Neuron (in vitro differentiated cells): ENCODE data around the gene ONECUT2.
"Not testable (repeated sequence)": the region's sequence is repeated elsewhere in the genome, so short reads cannot be mapped to it uniquely, and the experiment has no call there.

Source experiments
- H2AFZ ChIP-seq: one replicate; pipeline ENCODE4 v1.6.1; 2013; ENCODE audit warnings: low read depth, mild to moderate bottlenecking, inconsistent platforms, low read length, moderate library complexity
- H3K27me3 ChIP-seq: one replicate; pipeline ENCODE4 v1.6.1; 2013; ENCODE audit warnings: low read length; ENCODE audit not compliant: insufficient read depth
- H3K36me3 ChIP-seq: one replicate; pipeline ENCODE4 v1.6.1; 2013; ENCODE audit warnings: low read length; ENCODE audit not compliant: insufficient read depth
- H3K4me1 ChIP-seq: one replicate; pipeline ENCODE4 v1.6.1; 2013; ENCODE audit warnings: low read length; ENCODE audit not compliant: insufficient read depth
- H3K4me3 ChIP-seq: 2 replicates; pipeline ENCODE4 v1.5.1; 2013; ENCODE audit warnings: mild to moderate bottlenecking, low read length, moderate library complexity
- H3K9me3 ChIP-seq: one replicate; pipeline ENCODE4 v1.6.1; 2013; ENCODE audit warnings: low read length

Gene ONECUT2

DNA sequence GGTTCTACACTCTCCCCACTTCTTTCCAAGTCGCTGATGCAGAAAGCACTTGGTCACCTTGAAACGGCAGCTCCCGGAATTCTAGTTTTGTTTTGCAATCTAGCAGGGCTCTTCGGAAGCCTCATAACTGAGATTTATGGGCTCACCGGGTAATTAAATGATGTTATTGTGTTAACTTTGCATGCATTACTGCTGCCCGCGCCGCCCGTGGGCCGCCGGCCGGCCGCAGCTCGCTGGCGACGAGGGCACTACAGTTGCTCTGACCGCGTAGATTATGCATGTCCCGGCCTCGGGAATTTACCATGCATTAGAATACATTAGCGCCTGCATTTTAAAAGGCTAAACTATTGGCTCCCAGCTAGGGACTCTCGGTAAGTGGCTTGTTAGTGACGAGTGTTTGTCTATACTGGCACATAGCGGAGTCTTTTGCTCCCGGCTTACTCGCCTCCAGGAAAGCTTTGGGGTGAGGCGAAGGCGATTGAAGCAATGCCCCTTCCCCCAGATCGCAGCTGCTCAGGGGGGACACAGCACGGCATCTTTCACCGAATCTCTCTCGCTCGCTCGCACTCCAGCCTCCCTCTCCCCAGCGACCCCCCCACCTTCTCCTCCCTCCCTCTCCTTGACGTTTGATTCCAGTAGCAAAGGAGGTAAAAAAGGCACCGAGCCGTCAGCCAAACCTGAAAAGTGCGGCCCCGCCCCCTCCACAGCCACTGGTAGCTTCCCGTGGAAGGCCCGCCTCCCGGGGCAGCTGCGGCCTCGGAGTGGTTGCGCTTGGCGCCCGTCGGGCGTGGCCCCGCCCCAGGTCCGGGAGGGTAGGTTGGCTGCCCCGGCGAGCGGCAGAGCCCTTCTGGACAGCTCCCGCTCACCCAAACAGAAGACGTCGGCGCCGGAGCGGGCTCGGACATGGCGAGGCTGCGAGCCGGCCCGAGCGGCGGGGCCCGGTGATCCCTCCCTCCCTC is at the start of gene ONECUT2:
ONECUT2 (plus strand) TSS at position 839 of the 959 bp plus-strand sequence. CDS start 343 bp downstream, outside the sequence.
- Histone ChIP-seq H3K9me3 (no peaks in the 10 kb centered on the region), H2AFZ (peak within 1 kb of the TSS; percentile 91), H3K36me3 (no peaks in the 10 kb centered on the region), H3K4me1 (peaks cover 55% of the 10 kb centered on the region), H3K4me3 (peak within 1 kb of the TSS; percentile 75), H3K27me3 (peaks cover 58% of the 10 kb centered on the region)

DNA sequence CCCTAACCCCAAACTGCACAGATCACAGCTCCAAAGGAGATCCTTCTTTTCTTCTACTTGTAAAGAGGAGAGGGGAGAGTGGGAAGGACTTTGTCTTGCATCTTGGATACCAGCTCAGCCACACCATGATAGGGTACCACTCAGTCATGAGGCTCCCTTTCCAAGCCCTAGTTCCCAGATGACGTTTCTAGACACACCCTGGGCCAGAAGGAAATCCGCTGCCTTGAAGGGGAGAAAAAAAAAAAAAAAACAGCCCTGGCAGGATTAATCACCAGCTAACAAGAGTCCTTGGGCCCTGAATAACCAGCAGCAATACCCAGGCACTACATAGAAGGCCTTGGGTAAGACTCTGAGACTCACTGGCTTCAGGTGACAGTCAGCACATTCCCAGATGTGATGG is 45.9 kb upstream of the ONECUT2 start:
- H3K4me1 ChIP-seq, result no peaks in the 10 kb centered on the region
- no peaks in the 10 kb centered on the region for H3K36me3 ChIP-seq
- no peak overlapping the region for H3K4me3 ChIP-seq
- peaks cover 6% of the 10 kb centered on the region for H3K27me3 ChIP-seq
- H3K9me3 ChIP-seq, result no peaks in the 10 kb centered on the region
- no peak overlapping the region for H2AFZ ChIP-seq

GRCh38 chr18:57390044-57390443 is 45.1 kb upstream of the ONECUT2 start:
- Histone ChIP-seq H3K9me3 (no peaks in the 10 kb centered on the region), H3K4me3 (no peak overlapping the region), H2AFZ (no peak overlapping the region), H3K4me1 (no peaks in the 10 kb centered on the region), H3K36me3 (no peaks in the 10 kb centered on the region), H3K27me3 (peaks cover 6% of the 10 kb centered on the region)

DNA sequence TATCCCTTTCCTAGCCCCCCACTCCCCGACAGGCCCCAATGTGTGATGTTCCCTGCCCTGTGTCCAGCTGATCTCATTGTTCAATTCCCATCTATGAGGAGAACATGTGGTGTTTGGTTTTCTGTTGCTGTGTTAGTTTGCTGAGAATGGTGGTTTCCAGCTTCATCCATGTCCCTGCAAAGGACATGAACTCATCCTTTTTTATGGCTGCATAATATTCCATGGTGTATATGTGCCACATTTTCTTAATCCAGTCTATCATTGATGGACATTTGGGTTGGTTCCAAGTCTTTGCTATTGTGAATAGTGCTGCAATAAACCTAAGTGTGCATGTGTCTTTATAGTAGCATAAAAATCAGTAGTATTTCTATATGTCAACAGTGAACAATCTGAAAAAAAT is 40.4 kb upstream of the ONECUT2 start:
- H3K4me3 ChIP-seq, H3K27me3 ChIP-seq: not testable (repeated sequence)

GRCh38 chr18:57396831-57397230 is 38.3 kb upstream of the ONECUT2 start:
- peaks cover 10% of the 10 kb centered on the region for H3K27me3 ChIP-seq
- H3K4me1 ChIP-seq, H3K9me3 ChIP-seq, H3K4me3 ChIP-seq, H3K36me3 ChIP-seq, H2AFZ ChIP-seq: not testable (repeated sequence)

More for the DNA sequence above, 40.4 kb upstream of the ONECUT2 start:
- not testable (repeated sequence) for H3K4me1 ChIP-seq, H3K9me3 ChIP-seq, H3K36me3 ChIP-seq, H2AFZ ChIP-seq

GRCh38 chr18:57397440-57398132 is 37.6 kb upstream of the ONECUT2 start:
- Histone ChIP-seq H3K9me3 (no peaks in the 10 kb centered on the region), H3K36me3 (no peaks in the 10 kb centered on the region), H2AFZ (no peak overlapping the region), H3K27me3 (peaks cover 10% of the 10 kb centered on the region), H3K4me3 (no peak overlapping the region), H3K4me1 (no peaks in the 10 kb centered on the region)

DNA sequence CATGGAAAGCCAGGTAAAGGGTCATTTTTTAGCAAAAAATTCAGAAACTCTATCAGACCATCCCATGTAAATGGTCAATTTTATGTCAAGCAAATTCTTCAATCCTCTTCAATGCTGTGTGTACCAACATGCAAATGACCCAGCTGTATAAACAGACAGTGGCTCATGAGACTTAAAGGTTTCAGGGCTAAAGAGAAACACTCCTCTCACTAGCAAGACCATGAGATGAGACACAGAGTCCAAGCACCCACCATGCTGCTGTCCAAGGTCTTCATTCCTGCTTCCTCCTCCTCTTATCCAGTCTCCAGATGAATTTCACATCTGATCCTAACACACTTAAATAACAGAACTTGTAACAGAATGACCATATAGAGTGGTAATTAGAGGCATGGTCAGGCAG is 30.8 kb upstream of the ONECUT2 start:
- Histone ChIP-seq H2AFZ (no peak overlapping the region), H3K9me3 (peaks cover 3% of the 10 kb centered on the region), H3K27me3 (peaks cover 7% of the 10 kb centered on the region), H3K4me1 (no peaks in the 10 kb centered on the region), H3K4me3 (no peak overlapping the region), H3K36me3 (no peaks in the 10 kb centered on the region)

DNA sequence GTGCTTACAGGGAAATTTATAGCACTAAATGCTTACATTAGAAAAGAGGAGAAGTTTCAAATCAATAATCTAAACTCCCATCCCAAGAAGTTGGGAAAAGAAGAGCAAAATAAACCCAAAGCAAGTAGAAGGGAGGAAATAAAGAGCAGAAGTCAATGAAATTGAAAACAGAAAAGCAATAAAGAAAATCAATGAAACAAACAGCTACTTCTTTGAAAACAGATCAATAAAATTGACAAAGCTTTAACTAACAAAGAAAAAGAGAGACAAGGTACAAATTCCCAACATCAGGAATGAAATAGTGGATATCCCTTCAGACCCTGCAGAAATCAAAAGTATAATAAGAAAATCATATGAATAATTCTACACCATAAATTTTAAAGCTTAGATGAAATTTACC is 25.5 kb upstream of the ONECUT2 start:
- H3K4me3 ChIP-seq, result no peak overlapping the region
- H3K4me1 ChIP-seq, result no peaks in the 10 kb centered on the region
- no peak overlapping the region for H2AFZ ChIP-seq
- H3K9me3 ChIP-seq, result peaks cover 3% of the 10 kb centered on the region
- no peaks in the 10 kb centered on the region for H3K36me3 ChIP-seq
- H3K27me3 ChIP-seq, result peaks cover 2% of the 10 kb centered on the region

DNA sequence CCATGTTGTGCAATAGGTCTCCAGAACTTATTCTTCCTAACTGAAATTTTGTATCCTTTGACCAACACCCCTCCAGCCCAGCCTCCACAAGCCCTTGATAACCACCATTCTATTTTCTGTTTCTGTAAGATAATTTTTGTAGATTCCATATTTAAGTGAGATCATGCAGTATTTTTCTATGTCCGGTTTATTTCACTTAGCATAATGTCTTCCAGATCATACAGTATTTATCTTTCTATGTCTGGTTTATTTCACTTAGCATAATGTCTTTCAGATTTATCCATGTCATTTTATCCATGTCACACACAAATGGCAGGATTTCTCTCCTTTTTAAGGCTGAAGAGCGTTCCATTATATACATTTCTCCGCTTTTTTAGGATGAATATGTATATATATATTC is 24.4 kb upstream of the ONECUT2 start:
- Histone ChIP-seq H3K36me3 (no peaks in the 10 kb centered on the region), H3K27me3 (peaks cover 5% of the 10 kb centered on the region), H3K4me3 (no peak overlapping the region), H3K9me3 (peaks cover 3% of the 10 kb centered on the region), H3K4me1 (no peaks in the 10 kb centered on the region), H2AFZ (no peak overlapping the region)

DNA sequence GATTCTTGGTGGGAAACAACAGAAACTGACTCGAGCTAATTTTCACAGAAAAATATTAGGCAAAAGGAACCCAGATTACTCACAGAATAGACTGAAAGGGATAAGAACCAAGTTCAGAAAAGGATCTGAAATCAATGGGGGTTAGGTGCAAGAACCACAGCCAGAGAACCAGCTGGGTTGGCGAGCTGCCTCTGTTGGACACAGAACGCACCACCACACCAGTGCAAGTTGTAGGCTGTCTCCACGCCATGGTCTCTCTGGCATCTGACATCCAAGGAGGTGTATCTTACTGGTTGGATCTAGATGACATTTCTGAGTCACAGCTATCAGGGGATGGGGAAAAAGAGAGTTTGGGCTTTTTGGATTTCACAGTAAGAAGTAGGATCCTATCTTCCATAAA is 18.6 kb upstream of the ONECUT2 start:
- no peaks in the 10 kb centered on the region for H3K36me3 ChIP-seq
- no peaks in the 10 kb centered on the region for H3K9me3 ChIP-seq
- H3K4me3 ChIP-seq, result no peak overlapping the region
- no peaks in the 10 kb centered on the region for H3K4me1 ChIP-seq
- H2AFZ ChIP-seq, result no peak overlapping the region
- peaks cover 10% of the 10 kb centered on the region for H3K27me3 ChIP-seq

DNA sequence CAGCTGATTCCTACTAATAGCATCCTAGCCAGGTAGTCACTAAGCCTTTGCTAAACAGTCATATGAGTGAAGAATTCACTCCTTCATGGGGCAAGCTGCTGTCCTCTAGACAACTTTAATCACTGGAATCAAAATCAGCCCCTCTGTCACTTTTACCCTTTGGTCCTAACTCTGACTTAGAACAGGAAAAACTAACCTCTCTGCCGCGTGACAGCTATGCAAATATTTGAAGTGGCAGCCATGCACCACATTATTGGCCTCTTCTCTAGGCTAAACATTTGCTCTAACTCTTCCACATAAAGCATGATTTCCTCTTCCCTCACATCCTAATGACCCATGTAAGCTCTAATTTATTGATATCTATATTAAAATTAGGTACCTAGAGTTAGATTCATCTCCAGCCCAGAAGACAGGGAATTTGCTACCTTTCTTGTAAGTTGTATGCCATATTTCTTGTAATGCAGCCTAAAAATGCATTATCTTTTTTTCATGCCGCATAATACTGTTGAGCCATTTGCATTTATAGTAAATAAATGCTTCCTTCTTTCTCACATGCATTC is 12.8 kb upstream of the ONECUT2 start:
- peaks cover 32% of the 10 kb centered on the region for H3K27me3 ChIP-seq
- H3K4me1 ChIP-seq, result no peaks in the 10 kb centered on the region
- H2AFZ ChIP-seq, result no peak overlapping the region
- H3K4me3 ChIP-seq, result no peak overlapping the region
- peaks cover 2% of the 10 kb centered on the region for H3K9me3 ChIP-seq
- no peaks in the 10 kb centered on the region for H3K36me3 ChIP-seq

- Histone ChIP-seq H3K27me3 (peaks cover 42% of the 10 kb centered on the region), H3K36me3 (no peaks in the 10 kb centered on the region), H2AFZ (no peak overlapping the region), H3K9me3 (peaks cover 2% of the 10 kb centered on the region), H3K4me3 (no peak overlapping the region), H3K4me1 (peaks cover 2% of the 10 kb centered on the region)
These were observed 11.4 kb upstream of the ONECUT2 start for GRCh38 chr18:57423821-57424220.

- Histone ChIP-seq H2AFZ (no peak overlapping the region), H3K4me3 (no peak overlapping the region), H3K36me3 (no peaks in the 10 kb centered on the region), H3K9me3 (peaks cover 2% of the 10 kb centered on the region), H3K27me3 (peaks cover 55% of the 10 kb centered on the region), H3K4me1 (peaks cover 14% of the 10 kb centered on the region)
These were observed 10.1 kb upstream of the ONECUT2 start for GRCh38 chr18:57425096-57425495.
